ENCODE measurements around the gene GPR61.

Gene GPR61

DNA sequence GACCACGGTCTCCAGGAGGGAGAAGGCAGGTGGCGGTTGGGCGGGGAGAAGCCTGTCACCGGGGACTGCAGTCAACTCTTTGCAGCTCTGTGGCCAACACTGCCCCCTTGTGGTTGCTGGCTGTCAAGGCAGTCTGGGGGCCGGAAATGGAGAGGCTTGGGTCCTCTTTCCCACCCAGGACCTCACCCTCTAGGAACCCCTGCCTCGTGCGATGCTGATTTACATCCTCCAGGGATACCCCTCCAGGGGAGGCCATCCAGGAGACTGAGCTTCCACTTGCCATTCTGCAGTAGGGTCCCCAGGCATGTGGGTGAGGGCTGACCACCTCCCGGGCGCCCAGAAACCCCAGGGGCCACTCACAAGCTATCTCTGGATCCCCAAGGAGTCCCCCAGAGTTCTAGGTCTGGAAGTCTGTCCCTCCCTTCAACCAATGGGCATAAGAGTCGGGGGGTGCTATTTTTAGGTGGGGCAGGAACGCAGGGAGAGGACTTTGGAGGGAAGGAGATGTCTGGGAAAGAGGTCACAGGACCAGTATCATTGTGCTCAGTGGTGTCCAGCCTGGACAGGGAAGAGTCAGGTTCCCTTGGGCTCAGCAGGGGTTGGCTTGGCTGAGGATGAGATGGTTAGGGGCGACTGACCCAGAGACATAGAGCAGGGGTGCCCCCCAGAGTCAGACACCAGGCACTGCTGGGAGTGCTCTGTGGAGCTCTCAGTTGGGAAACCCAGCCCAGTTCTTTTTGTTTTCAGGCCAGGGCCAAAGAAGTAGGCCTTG, 7.1 kb upstream of the GPR61 start:
- in situ Hi-C loops (cut with MboI; ENCODE audit: low sequenced_read_pairs): no loop called here

DNA sequence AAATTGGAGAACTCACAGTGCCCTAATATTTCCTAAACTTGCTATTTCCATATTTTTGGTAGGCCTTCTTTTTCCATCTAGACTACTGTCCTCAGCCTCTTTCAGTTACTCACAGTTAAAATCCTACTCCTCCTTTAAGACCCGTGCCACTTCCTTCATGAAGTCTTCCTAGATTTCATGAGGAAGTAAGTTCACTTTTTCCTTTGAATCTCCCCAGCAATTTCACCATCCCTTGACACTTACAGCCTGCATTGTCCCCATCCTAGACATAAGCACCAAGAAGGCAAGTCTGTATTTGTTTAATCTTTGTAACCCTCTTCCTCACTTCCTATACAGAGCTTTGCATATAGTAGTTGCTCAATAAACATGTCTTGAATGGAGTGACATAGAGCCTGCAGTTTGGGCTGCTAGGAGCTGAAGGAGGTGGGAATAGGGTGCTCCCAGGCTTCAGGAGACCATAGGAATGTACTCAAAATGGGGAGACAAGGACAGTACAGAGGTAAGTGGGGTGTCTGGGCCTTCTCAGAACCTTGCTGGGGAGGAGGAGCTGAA, 5.3 kb upstream of the GPR61 start:
- in situ Hi-C loops (cut with MboI; ENCODE audit: low sequenced_read_pairs): no loop called here

DNA sequence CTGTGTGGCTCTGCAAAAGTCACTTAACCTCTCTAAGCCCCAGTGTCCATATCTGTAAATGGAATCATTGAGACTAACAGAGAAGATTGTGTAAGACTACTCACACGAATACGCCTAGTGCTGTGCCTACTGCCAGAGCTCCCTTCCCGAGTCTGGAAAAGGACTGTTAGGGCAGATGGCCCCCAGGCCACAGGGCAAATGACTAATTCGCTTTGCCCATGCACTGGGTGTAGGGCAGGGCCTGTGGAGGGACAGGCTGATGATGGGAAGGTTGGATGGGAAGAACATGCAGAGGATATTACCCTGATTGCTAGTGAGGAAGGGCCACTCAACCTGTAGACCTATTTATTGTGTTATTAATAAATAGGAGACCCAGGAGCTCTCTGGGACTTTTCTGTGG, 4.2 kb upstream of the GPR61 start:
- in situ Hi-C loops (cut with MboI; ENCODE audit: low sequenced_read_pairs): no loop called here

DNA sequence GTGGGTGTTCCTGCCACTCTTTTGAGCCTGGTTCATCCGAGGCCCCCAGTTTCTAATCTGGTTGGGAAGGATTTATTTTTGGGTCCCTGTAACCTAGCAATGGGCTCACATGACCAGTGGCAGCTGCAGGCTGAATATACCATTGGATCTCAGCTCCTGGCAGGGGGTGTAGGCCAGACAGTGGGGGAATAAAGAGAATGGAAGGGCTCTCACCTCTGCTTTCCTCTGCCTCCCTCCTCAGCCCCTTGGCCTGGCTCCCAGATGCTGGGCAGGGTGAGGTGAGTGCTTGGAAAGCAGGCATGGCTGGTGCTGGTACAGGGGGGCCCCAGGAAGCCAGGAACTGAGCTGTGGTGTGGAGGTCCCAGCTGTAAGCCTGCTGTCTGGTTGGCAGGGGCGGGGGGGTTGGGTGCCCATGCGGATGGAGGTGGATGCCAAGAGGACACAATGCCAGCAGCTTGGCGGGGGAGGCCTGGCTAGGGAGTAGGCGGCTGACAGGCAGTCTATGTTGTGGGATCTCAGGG, 3.6 kb upstream of the GPR61 start:
- in situ Hi-C loops (cut with MboI; ENCODE audit: low sequenced_read_pairs): no loop called here

DNA sequence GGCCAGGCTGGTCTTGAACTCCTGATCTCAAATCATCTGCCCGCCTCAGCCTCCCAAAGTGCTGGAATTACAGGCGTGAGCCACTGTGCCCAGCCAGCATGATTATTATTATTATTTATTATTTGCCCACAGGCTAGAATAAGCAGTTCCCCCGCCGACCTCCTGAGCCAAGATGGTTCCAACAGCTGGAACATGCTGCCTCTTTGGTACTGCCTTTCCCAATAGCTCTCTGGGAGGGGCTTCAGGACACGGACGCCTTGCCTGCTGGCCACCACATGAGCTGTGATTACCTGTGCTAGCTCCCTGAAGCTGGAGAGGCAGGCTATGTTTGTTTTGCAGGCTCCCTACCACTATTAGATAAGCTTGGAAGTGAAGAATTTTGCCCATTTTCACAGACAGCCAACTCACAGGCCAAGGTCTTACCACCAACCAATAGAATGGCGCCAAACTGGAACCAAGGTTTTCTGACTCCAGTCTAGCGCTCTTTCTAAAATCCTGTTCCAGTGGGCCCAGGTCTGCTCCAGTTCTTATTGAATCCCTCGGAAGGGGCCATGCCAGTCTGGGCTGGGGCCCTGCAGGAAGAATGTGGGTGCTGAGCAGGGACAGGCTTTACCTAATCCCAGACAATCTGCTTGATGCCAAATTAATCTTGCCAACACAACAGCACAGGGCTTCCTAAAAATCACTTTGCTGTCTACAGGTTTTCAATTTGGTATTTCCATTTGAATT, 2.1 kb upstream of the GPR61 start:
- in situ Hi-C loops (cut with MboI; ENCODE audit: low sequenced_read_pairs): no loop called here

DNA sequence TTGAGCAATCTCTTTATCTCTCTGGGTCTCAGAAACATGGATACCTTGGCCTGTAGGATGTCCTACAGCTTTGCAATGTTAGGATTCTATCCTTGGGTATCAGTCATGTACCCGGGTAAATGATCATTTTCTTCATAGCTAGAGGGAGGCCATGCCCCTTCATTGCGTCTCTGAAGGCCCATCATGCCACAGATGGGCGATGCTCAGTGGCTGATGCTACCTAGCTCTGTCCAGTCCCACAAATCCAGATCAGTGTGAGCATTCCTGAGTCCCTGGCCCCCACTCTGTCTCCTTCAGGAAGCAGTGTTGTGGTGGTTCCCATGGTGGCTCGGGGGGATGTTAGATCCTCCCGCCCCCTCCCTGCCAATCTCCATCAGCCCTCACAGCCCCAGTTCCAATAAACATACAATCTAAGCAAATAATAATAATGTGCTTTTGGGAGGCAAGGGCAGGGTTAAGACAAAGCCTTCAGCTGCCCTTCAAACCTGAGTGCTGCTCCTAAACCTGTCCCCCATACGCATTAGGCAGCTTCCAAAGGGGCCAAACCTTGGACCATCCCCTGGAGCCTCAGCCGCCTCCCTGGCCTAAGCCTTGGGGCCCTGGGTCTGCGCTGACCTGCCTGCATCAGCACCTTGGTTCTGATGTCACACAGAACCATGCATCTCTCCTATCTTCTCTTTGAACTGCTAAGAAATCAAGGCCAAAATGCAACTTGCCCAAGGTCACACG, 681 bp upstream of the GPR61 start:
- in situ Hi-C loops (cut with MboI; ENCODE audit: low sequenced_read_pairs): no loop called here

DNA sequence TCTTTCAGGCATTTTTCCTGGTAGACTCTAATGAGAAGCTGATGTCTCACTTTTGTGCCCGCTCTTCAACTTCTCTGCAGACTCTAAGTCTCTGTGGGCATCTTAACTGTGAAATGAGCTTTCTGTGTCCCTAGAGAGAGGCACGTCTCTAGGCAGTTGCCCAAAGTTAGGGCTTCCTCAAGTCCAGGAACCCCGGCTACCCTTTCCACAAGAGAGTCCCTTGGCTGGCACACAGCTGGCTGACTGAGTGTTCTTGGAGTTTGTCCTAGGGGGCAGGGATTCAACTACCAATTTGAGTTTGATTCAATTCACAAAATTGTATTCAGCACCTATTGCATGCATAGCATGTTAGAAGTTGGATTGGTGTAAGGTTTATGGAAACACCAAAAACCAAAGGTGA, 1.4 kb downstream of the GPR61 start:
- in situ Hi-C loops (cut with MboI; ENCODE audit: low sequenced_read_pairs): no loop called here

DNA sequence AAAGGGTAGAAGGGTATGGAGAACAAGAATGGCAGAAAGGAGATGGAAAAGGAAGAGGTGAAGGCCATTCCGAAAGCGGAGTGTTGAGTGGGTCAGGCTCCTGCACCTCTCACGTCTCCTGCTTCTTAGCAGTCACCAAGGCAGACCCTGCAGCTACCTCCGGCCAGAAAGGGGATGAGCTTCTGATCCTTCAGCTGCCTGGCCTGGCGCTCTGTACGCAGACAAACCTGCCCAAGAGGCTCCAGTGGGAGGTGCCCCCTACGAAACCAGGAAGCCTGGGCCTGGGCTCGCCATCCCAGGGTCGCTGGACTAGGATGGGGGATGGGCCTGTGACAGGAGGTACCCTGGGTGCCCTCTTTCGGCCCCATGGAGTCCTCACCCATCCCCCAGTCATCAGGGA, 3.0 kb downstream of the GPR61 start:
- in situ Hi-C loops (cut with MboI; ENCODE audit: low sequenced_read_pairs): no loop called here

DNA sequence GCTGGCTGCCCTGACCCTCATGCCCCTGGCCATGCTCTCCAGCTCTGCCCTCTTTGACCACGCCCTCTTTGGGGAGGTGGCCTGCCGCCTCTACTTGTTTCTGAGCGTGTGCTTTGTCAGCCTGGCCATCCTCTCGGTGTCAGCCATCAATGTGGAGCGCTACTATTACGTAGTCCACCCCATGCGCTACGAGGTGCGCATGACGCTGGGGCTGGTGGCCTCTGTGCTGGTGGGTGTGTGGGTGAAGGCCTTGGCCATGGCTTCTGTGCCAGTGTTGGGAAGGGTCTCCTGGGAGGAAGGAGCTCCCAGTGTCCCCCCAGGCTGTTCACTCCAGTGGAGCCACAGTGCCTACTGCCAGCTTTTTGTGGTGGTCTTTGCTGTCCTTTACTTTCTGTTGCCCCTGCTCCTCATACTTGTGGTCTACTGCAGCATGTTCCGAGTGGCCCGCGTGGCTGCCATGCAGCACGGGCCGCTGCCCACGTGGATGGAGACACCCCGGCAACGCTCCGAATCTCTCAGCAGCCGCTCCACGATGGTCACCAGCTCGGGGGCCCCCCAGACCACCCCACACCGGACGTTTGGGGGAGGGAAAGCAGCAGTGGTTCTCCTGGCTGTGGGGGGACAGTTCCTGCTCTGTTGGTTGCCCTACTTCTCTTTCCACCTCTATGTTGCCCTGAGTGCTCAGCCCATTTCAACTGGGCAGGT, 3.8 kb downstream of the GPR61 start:
- in situ Hi-C loops (cut with MboI; ENCODE audit: low sequenced_read_pairs): no loop called here

DNA sequence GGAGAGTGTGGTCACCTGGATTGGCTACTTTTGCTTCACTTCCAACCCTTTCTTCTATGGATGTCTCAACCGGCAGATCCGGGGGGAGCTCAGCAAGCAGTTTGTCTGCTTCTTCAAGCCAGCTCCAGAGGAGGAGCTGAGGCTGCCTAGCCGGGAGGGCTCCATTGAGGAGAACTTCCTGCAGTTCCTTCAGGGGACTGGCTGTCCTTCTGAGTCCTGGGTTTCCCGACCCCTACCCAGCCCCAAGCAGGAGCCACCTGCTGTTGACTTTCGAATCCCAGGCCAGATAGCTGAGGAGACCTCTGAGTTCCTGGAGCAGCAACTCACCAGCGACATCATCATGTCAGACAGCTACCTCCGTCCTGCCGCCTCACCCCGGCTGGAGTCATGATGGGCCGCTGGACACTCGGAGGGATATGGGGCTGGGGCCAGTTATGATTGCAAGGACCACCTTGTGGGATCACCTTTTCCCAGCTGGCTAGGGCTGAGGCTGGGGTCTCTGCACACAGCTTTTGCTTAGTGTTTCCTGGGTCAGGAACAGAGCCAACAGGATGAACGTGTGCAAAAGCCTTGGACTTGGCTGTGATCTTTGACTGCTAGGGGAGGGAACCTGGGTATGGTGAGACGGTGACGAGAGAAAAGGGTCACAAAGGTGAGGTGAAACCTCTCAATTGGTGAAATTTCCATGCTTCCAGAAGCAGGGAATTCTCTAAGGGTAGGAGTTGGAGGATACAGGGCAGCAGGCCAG, 4.5 kb downstream of the GPR61 start:
- in situ Hi-C loops (cut with MboI; ENCODE audit: low sequenced_read_pairs): no loop called here

DNA sequence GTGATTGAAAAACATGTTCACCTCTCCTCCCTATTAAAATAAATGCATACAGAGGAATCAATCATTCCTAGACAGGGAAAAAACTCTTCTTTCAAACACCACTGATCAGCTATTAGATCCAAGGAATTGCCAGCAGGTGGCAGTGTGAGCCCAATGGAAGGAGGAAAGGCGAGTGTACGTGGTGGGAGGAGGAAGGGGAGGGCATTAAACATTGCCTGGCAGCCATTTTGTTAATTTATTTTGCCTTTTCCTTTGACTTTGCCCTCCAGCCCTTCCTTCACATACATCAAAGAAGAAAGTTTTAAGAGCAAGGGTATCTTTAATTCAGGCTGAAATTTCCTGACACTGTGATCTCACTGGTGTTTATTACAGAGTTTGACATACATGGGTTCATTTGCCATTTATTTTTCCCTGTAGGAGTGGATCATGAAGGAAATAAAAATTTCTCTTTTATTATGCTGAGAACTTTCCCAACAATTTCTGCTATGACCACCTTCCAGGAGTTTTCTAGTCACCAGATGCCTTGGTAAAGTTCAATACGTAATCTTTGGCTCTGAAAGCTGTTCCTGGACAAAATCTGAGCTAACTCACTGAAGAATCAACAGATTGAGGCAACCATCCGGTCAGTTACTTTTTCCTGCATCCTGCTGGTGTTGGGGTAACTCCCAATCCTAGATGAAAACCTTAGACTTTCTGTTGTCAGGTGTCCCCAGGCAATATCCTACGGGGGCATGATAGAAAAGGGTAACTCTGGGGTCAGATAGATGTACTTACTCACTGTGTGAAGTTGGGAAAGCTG, 6.8 kb downstream of the GPR61 start:
- in situ Hi-C loops (cut with MboI; ENCODE audit: low sequenced_read_pairs): no loop called here

DNA sequence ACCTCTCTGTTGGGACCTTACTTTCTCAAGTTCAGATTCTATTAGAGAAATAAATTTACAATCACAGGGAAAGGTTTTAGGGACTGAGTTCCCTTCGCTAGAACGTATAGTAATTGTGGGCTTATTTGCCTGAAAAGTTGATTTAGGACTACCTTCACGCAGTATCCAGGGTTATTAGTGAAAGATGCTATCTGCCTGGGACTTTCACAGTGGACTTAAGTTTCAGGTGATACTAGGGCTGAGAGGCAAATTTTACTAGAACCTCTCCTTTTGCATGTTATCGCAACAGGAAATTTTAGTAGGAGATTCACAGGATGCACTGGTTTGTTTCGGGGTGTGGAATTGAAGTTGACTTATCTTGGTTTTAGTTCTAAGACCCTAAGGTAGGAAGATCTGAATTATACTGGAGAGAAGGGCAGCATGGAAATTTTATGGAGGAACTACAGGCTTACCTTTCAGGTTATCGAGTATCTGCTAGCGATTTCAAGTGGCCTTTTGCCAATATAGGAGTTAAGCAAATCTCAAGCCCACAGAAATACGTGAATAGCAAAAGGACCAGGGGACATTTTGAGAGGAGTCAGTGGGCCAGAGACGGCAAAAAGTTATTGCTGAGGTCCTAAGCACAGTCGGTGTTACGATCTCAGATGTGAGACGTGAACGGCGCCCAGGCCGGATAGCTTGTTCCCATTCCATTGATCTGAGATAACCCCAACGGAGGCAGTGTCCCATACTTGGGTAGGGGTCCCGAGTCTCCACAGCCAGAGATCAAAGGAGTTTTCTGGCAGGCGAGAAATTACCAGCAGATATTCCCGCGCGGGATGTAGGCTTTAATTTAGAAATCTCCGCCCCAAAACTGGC, 8.0 kb downstream of the GPR61 start:
- in situ Hi-C loops (cut with MboI; ENCODE audit: low sequenced_read_pairs): no loop called here

DNA sequence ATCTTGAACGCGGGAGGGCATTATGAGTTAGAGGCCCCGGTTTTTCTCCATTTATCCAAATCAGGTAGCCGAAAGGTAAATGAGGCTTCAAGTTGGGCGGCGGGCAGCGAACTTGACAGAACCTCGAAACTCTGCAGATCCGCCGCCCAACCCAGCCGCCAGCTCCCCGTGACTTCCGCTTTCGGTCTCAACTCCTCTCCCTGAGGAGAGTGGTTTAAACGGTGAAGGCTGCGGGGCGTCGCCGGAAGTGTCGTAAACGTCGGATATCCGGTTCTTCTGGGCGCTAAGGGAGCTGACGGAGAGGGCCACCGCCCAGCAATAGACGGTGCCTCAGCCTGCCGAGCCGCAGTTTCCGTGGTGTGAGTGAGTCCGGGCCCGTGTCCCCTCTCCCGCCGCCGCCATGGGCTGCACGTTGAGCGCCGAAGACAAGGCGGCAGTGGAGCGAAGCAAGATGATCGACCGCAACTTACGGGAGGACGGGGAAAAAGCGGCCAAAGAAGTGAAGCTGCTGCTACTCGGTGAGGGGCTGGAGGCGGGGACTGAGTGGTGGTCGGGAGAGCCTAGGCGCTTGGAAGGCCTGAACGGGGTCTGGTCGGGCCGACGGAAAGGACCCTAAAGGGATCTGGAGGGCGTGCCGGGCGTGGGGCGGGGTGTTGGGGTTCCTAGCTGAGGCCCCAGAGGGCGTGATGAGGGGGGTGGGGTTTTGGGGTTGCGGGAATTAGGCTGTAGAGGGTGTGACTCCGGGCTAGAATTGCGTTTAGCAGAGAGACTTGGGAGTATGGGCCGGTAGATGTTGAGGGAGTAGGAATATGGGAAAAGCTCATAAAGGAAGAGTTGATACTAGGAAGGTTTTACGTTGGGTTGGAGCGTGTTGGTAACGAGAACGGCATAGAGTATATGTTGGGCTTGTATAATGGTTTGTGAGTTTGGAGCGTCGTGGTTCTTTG, 8.9 kb downstream of the GPR61 start, which contains the start of gene GNAI3:
Gene GNAI3, plus strand, starts transcription at position 295 of the 947 bp plus-strand sequence. Its CDS starts 106 bp downstream, at position 401.
- in situ Hi-C loops (cut with MboI; ENCODE audit: low sequenced_read_pairs): no loop called here

DNA sequence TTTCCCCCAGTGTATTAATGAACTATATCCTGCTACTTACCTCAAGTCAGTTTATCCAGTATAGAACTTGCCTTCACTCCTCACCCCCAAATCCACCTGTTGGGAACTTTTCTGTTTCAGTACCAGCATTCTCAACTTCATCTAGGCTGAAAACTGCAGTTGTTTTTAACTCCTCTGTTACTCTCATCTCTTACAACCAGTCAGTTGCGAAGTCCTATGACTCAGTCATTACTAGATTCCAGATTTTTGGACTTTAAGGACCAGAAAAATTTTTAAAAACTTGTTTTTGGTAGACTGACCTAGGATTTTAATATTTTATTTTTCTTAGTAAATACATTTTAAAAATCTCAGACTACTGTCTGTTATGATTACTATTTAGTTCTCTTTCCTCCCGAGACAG, 16.9 kb downstream of the GPR61 start:
- in situ Hi-C loops (cut with MboI; ENCODE audit: low sequenced_read_pairs): no loop called here

DNA sequence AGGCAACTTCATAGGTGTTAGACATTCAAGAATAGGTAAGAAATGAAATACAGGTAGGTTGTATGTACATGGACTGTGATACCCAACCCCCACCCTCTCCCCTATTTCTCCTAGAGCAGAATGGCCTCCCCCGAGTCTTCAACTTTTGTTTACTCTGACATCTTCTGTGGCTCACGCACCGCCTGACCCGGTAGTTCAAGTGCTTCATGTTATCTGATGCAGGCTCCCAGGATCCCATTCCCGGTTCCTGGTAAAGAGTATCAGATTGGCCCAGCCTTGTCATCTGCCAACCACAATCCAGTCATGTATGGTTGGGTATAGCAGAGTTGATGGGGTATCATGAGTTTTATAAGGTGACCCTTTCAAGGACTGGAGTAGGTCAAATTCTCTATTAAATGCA, 17.8 kb downstream of the GPR61 start:
- in situ Hi-C loops (cut with MboI; ENCODE audit: low sequenced_read_pairs): no loop called here

DNA sequence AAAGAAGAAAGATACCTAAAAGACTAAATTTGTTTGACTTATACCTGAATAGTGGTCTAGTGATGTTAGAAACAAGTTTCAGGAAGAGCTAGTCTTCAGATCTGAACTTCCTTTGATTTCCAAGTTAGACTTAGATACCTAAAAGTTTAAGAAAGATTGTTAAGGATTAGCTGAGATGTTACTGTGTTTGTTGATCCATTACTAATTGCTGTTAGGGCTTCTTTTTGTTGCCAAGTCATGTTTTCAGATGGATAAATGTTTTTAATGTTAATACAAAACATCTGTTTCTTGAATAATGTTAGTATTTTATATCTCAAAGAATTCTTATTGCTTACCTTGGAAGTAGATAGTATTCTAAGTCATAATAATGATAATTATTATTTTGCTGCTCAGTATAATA, 20.3 kb downstream of the GPR61 start:
- in situ Hi-C loops (cut with MboI; ENCODE audit: low sequenced_read_pairs): no loop called here

Data from hTERT RPE-1 (cell line).